Glomerular visceral epithelial cell (primary cell): ENCODE measurements around the gene CCDC198.

ENCODE experiments used
- DNase-seq: peaks from one replicate; pipeline ENCODE4 v3.0.0-alpha.2; 2016; ENCODE audit errors: extremely low spot score

CCDC198 gene

GRCh38 chr14:57493467-57494181 lies at the start of gene CCDC198:
Gene CCDC198 (minus strand): TSS chr14:57493857. CDS start chr14:57493715, 142 bp downstream.
- peak; percentile 95 for DNase-seq

GRCh38 chr14:57533214-57533613 lies 39.6 kb upstream of the CCDC198 start:
- peak; percentile 65 for DNase-seq

GRCh38 chr14:57530571-57530970 lies 36.9 kb upstream of the CCDC198 start:
- DNase-seq = peak; percentile 70

GRCh38 chr14:57526942-57527341 lies 33.3 kb upstream of the CCDC198 start:
- no peak for DNase-seq

GRCh38 chr14:57519043-57519442 lies 25.4 kb upstream of the CCDC198 start:
- no peak for DNase-seq

GRCh38 chr14:57512220-57512619 lies 18.6 kb upstream of the CCDC198 start:
- DNase-seq = no peak

GRCh38 chr14:57508756-57509155 lies 15.1 kb upstream of the CCDC198 start:
- no peak for DNase-seq

- peak; percentile 72 for DNase-seq
These were observed 9.1 kb upstream of the CCDC198 start for GRCh38 chr14:57502586-57503254.

GRCh38 chr14:57501039-57501557 lies 7.4 kb upstream of the CCDC198 start:
- no peak for DNase-seq

GRCh38 chr14:57498659-57499058 lies 5.0 kb upstream of the CCDC198 start:
- no peak for DNase-seq

GRCh38 chr14:57498035-57498434 lies 4.4 kb upstream of the CCDC198 start:
- DNase-seq = no peak

GRCh38 chr14:57495416-57495815 lies 1.8 kb upstream of the CCDC198 start:
- DNase-seq = peak; percentile 30

GRCh38 chr14:57492859-57493258 lies 798 bp downstream of the CCDC198 start:
- peak; percentile 88 for DNase-seq

GRCh38 chr14:57491640-57492039 lies 2.0 kb downstream of the CCDC198 start:
- no peak for DNase-seq

- peak; percentile 83 for DNase-seq
These were observed 5.9 kb downstream of the CCDC198 start for GRCh38 chr14:57487771-57488170.

GRCh38 chr14:57486767-57487379 lies 6.8 kb downstream of the CCDC198 start:
- DNase-seq = peak; percentile 71

GRCh38 chr14:57485635-57486034 lies 8.0 kb downstream of the CCDC198 start:
- DNase-seq = no peak

GRCh38 chr14:57482120-57482519 lies 11.5 kb downstream of the CCDC198 start:
- DNase-seq = no peak

GRCh38 chr14:57480051-57480450 lies 13.6 kb downstream of the CCDC198 start:
- DNase-seq = peak; percentile 86

GRCh38 chr14:57479197-57479596 lies 14.5 kb downstream of the CCDC198 start:
- no peak for DNase-seq

GRCh38 chr14:57478050-57478449 lies 15.6 kb downstream of the CCDC198 start:
- DNase-seq = no peak

- DNase-seq = no peak
These were observed 22.7 kb downstream of the CCDC198 start for GRCh38 chr14:57470909-57471308.
